ENCODE results near the gene LTA.

The LTA gene

DNA sequence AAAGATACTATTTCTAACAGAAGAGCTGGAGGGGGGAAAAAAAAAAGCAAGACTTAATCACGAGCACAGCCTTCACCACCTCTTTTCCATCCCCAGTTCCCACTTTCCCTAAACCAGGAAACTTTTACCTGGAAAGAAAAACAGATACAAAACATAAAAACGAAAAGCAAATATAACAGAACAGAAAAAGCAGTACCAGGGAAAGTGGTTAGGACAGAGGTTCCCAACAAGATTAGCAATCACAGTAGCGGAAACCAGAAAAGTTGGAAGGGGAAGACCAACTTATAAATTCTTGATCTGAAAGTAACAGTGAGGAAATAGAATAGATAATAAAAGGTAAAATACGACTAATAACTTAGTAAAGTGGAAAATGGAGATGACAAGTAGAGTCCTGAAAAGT lies 31.4 kb upstream of the LTA start:
- no peak for DNase-seq (ENCODE audit: low read depth)
- peak overlapping the region; percentile 92 for H3K4me3 ChIP-seq (ENCODE audit: low read depth, low read length)
- no peak for TF ChIP-seq POLR2A (IDR thresholded peaks at IDR 0.05; ENCODE audit: extremely low read depth, insufficient read length)
- TF ChIP-seq, protein P1, sequence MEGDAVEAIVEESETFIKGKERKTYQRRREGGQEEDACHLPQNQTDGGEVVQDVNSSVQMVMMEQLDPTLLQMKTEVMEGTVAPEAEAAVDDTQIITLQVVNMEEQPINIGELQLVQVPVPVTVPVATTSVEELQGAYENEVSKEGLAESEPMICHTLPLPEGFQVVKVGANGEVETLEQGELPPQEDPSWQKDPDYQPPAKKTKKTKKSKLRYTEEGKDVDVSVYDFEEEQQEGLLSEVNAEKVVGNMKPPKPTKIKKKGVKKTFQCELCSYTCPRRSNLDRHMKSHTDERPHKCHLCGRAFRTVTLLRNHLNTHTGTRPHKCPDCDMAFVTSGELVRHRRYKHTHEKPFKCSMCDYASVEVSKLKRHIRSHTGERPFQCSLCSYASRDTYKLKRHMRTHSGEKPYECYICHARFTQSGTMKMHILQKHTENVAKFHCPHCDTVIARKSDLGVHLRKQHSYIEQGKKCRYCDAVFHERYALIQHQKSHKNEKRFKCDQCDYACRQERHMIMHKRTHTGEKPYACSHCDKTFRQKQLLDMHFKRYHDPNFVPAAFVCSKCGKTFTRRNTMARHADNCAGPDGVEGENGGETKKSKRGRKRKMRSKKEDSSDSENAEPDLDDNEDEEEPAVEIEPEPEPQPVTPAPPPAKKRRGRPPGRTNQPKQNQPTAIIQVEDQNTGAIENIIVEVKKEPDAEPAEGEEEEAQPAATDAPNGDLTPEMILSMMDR (IDR thresholded peaks at IDR 0.05; ENCODE audit: low read depth, low read length): no peak
- TF ChIP-seq, protein P2, sequence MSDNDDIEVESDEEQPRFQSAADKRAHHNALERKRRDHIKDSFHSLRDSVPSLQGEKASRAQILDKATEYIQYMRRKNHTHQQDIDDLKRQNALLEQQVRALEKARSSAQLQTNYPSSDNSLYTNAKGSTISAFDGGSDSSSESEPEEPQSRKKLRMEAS (IDR thresholded peaks at IDR 0.05; ENCODE audit: low read depth, low read length): no peak
- no peak for TF ChIP-seq MYC (IDR thresholded peaks at IDR 0.05; ENCODE audit: low read depth, low read length)

DNA sequence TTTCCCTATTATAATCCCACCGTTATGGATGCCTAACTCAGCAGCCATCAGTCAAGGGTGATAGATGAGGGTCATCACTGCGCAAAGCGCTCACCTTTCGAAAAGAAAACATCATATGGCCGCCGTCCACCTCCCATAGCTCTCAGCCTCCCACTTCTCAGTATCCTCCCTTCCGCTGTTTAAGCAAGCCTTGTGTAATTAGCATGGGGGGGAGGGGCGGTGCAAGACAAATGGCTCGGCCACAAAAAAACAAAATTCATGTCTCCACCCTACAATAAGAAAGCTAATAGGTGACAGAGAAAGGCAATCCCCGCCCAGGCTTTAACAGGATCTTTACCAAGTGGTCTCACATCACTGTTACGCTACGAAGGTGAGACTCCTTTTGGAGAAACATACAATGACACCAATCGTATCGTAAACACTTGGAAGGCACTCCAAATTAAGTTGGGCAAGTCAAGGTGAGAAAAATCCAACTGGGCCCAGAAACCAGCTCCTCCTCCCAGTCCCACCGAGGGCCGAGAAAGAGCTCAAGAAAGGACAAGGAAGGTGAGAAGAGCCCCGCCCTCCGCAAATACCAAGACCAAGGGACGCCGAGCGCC lies 30.9 kb upstream of the LTA start:
- TF ChIP-seq, protein P2 (IDR thresholded peaks at IDR 0.05; ENCODE audit: low read depth, low read length): no peak
- TF ChIP-seq, protein P1 (IDR thresholded peaks at IDR 0.05; ENCODE audit: low read depth, low read length): no peak
- TF ChIP-seq POLR2A (IDR thresholded peaks at IDR 0.05; ENCODE audit: extremely low read depth, insufficient read length) (no peak), MYC (IDR thresholded peaks at IDR 0.05; ENCODE audit: low read depth, low read length) (no peak)
- peak overlapping the region; percentile 92 for H3K4me3 ChIP-seq (ENCODE audit: low read depth, low read length)
- peak; percentile 89 for DNase-seq (ENCODE audit: low read depth)

DNA sequence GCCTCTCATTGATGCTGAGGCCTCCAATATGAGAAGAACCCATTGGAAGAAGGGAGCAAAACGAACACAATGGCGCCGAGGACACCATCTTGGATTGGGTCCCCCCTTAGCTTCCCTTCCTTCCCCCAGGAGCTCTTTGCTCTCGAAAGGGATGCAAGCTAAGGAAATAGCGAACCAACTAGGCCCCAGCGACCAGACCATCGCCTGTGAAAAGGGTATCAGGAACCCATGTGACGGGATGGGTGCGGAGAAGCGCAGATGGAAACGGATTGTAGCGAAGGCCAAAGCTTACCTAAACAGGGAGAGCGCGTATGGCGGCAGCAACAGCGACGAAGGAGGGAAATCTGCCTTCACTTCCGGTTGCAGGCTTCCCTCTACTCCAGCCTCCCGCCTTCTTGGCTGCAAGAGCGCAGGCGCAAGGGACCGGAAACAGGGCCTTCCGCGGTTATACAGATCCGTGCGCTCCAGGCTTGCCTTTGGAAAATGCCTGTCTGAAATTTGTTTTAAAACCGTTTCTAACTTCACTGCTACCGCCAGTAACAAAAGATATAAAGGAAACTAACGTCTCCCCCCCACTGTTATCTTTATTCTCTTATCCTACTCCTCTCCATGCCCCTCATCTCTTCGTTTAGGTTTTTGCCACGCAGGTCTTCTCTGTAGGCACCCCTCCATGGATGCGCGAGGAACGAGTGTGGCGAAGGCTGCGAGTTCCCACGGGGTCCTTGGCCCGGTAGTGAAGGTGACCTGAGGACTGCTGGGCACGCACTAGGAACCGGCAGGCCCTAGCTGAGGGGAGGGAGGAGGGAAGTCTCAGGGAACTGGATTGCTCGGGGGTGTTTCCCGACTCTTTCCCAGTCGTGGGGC lies 30.2 kb upstream of the LTA start, which contains the start of gene DDX39B:
Gene DDX39B, minus strand, starts transcription at position 346 of the 864 bp plus-strand sequence. CDS start 1,471 bp downstream, outside the sequence.
- DNase-seq (ENCODE audit: low read depth): peak; percentile 99
- TF ChIP-seq, protein P2 (IDR thresholded peaks at IDR 0.05; ENCODE audit: low read depth, low read length): peak; percentile 52; the same call in 1 of the 2 replicates
- peak; percentile 89 for TF ChIP-seq POLR2A (IDR thresholded peaks at IDR 0.05; ENCODE audit: extremely low read depth, insufficient read length)
- TF ChIP-seq, protein P1 (IDR thresholded peaks at IDR 0.05; ENCODE audit: low read depth, low read length): no peak
- peak; percentile 89 for TF ChIP-seq MYC (IDR thresholded peaks at IDR 0.05; ENCODE audit: low read depth, low read length)
- H3K4me3 ChIP-seq (ENCODE audit: low read depth, low read length): peak within 1 kb of the TSS; percentile 92

DNA sequence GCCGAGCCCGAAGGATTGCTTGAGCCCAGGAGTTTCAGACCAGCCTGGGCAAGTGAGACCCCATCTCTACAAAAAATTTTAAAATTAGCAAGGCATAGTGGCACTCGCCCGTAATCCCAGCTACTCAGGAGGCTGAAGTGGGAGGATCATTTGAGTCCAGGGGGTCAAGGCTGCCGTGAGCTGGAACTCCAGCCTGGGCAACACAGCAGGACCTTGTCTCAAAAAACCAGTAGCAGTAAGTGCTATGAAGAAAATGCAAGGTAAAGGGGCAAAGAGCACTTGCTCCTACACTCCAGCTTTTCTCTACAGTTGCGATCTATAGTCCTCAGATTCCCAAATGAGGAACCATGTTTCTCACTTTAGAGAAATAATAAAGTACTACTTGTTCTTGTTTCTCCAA lies 28.4 kb upstream of the LTA start:
- TF ChIP-seq, protein P1 (IDR thresholded peaks at IDR 0.05; ENCODE audit: low read depth, low read length): no peak
- TF ChIP-seq, protein P2 (IDR thresholded peaks at IDR 0.05; ENCODE audit: low read depth, low read length): no peak
- no peak for TF ChIP-seq POLR2A (IDR thresholded peaks at IDR 0.05; ENCODE audit: extremely low read depth, insufficient read length)
- no peak for TF ChIP-seq MYC (IDR thresholded peaks at IDR 0.05; ENCODE audit: low read depth, low read length)
- DNase-seq (ENCODE audit: low read depth): no peak
- peak overlapping the region; percentile 92 for H3K4me3 ChIP-seq (ENCODE audit: low read depth, low read length)

DNA sequence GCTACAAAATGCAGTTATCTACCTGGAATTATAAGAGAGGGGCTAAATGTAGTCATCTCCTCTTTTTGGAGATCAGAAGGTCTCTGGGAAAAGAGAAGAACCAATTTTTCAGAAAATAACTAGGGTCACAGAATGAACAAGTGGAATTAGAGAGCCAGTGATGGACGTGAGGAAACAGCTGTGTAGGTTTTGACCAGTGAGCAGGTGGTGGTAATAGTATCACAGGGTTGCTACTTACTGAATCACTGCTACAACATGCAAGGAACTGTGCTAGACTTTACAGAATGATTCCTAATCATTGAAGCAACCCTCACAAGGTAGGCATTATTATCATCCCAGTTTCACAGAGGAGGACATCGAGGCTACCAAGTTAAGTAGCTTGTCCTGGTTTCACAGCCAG lies 27.4 kb upstream of the LTA start:
- no peak overlapping the region for H3K4me3 ChIP-seq (ENCODE audit: low read depth, low read length)
- no peak for DNase-seq (ENCODE audit: low read depth)
- TF ChIP-seq MYC (IDR thresholded peaks at IDR 0.05; ENCODE audit: low read depth, low read length) (no peak), POLR2A (IDR thresholded peaks at IDR 0.05; ENCODE audit: extremely low read depth, insufficient read length) (no peak)
- TF ChIP-seq, protein P1 (IDR thresholded peaks at IDR 0.05; ENCODE audit: low read depth, low read length): no peak
- TF ChIP-seq, protein P2 (IDR thresholded peaks at IDR 0.05; ENCODE audit: low read depth, low read length): no peak

Measured in NB4 (cell line).